ENCODE results near the gene MOB2. TPM values are rescaled to one million over a fixed set of nuclear protein-coding genes. Genes with fewer than 3 reads are reported as not detected.

Gene MOB2
- total RNA-seq, 2 experiments from 2014 or later = 13.2 to 14.0 TPM

GRCh38 chr11:1519028-1520010 is 32.7 kb upstream of the MOB2 start:
- H3K4me3 Mint-ChIP-seq = no peak overlapping the region
- ATAC-seq (no peak), DNase-seq (no peak)
- no peak for TF ChIP-seq CTCF (IDR thresholded peaks at IDR 0.05)
- intact Hi-C loops (cut with micrococcal nuclease) = loop anchor here (10.0 kb wide), 1 partner anchor 315 kb away; no protein-coding TSS in a partner anchor
- no peaks in the 10 kb centered on the region for H3K36me3 Mint-ChIP-seq (ENCODE audit: low read depth)
- peaks cover 51% of the 10 kb centered on the region for H3K4me1 Mint-ChIP-seq (ENCODE audit: low read depth)
- ChIA-PET CTCF (interaction anchor here (1.4 kb wide), 1 partner anchor 10 kb away, joined by 3 read pairs; no protein-coding TSS in a partner anchor), POLR2A (no interaction called here)
- H3K27me3 Mint-ChIP-seq = no peaks in the 10 kb centered on the region
- H3K27ac Mint-ChIP-seq = no peak overlapping the region
- H3K9me3 Mint-ChIP-seq = no peaks in the 10 kb centered on the region

- no peak for DNase-seq
- Mint-ChIP-seq H3K36me3 (ENCODE audit: low read depth) (no peaks in the 10 kb centered on the region), H3K27me3 (no peaks in the 10 kb centered on the region), H3K9me3 (no peaks in the 10 kb centered on the region), H3K4me1 (ENCODE audit: low read depth) (peaks cover 53% of the 10 kb centered on the region), H3K4me3 (no peak overlapping the region), H3K27ac (no peak overlapping the region)
- intact Hi-C loops (cut with micrococcal nuclease) = loop anchor here (10.0 kb wide), 1 partner anchor 314 kb away; no protein-coding TSS in a partner anchor
- no peak for ATAC-seq
- no peak for TF ChIP-seq CTCF (IDR thresholded peaks at IDR 0.05)
- CTCF ChIA-PET = interaction anchor here (0.8 kb wide), 1 partner anchor 56 kb away, joined by 3 read pairs; no protein-coding TSS in a partner anchor
- POLR2A ChIA-PET = no interaction called here
Measured at GRCh38 chr11:1518301-1518700, 31.7 kb upstream of the MOB2 start.

- ChIA-PET POLR2A (no interaction called here), CTCF (no interaction called here)
- DNase-seq (no peak), ATAC-seq (no peak)
- H3K27me3 Mint-ChIP-seq = no peaks in the 10 kb centered on the region
- H3K36me3 Mint-ChIP-seq (ENCODE audit: low read depth) = no peaks in the 10 kb centered on the region
- H3K9me3 Mint-ChIP-seq = no peaks in the 10 kb centered on the region
- H3K4me3 Mint-ChIP-seq = no peak overlapping the region
- TF ChIP-seq CTCF (IDR thresholded peaks at IDR 0.05) = no peak
- intact Hi-C loops (cut with micrococcal nuclease) = loop anchor here (10.0 kb wide), 1 partner anchor 313 kb away; no protein-coding TSS in a partner anchor
- H3K27ac Mint-ChIP-seq = no peak overlapping the region
- peaks cover 50% of the 10 kb centered on the region for H3K4me1 Mint-ChIP-seq (ENCODE audit: low read depth)
Measured at GRCh38 chr11:1517117-1518005, 30.8 kb upstream of the MOB2 start.

GRCh38 chr11:1516273-1517067 is 29.9 kb upstream of the MOB2 start:
- Mint-ChIP-seq H3K9me3 (no peaks in the 10 kb centered on the region), H3K27me3 (no peaks in the 10 kb centered on the region), H3K36me3 (ENCODE audit: low read depth) (no peaks in the 10 kb centered on the region), H3K4me3 (no peak overlapping the region), H3K4me1 (ENCODE audit: low read depth) (peaks cover 53% of the 10 kb centered on the region), H3K27ac (no peak overlapping the region)
- ChIA-PET POLR2A (no interaction called here), CTCF (interaction anchor here (0.7 to 1.9 kb wide), 7 partner anchors 10 to 314 kb away, joined by 3 to 9 read pairs (median 3); no protein-coding TSS in a partner anchor)
- ATAC-seq (peak; percentile 37), DNase-seq (peak; percentile 25)
- no peak for TF ChIP-seq CTCF (IDR thresholded peaks at IDR 0.05)
- intact Hi-C loops (cut with micrococcal nuclease) = loop anchor here (10.0 kb wide), 1 partner anchor 312 kb away; no protein-coding TSS in a partner anchor
